Type B pancreatic cell (in vitro differentiated cells): ENCODE measurements around the gene CEP55. TPM values are rescaled to one million over a fixed set of nuclear protein-coding genes. Genes with fewer than 3 reads are reported as not detected.

Experiments
- DNase-seq: peaks from one replicate; pipeline ENCODE4 v3.0.0; 2021; ENCODE audit warnings: mixed read lengths; ENCODE audit not compliant: unreplicated experiment; ENCODE audit errors: extremely low spot score
- H3K27ac Mint-ChIP-seq: 2 replicates; pipeline ENCODE4 v1.8.0; 2021; ENCODE audit warnings: mild to moderate bottlenecking, mixed read lengths
- H3K27me3 Mint-ChIP-seq: 2 replicates; pipeline ENCODE4 v1.8.0; 2021; ENCODE audit warnings: mixed read lengths
- H3K36me3 Mint-ChIP-seq: 2 replicates; pipeline ENCODE4 v1.8.0; 2021; ENCODE audit warnings: mixed read lengths
- H3K4me1 Mint-ChIP-seq: one replicate; pipeline ENCODE4 v1.8.0; 2021; ENCODE audit warnings: mixed read lengths; ENCODE audit not compliant: unreplicated experiment
- H3K4me3 Mint-ChIP-seq: 2 replicates; pipeline ENCODE4 v1.8.0; 2021; ENCODE audit warnings: mild to moderate bottlenecking, mixed read lengths
- H3K9me3 Mint-ChIP-seq: 2 replicates; pipeline ENCODE4 v1.8.0; 2021; ENCODE audit warnings: mixed read lengths
- long read RNA-seq: library from polyadenylated mRNA; unstranded; transcript quantifications from one replicate; pipeline ENCODE4 v2.0.0, GENCODE V29; 2020
- total RNA-seq: library from RNA; stranded (reverse); gene quantifications from 2 replicates; pipeline ENCODE4 v1.2.1, GENCODE V29; 2021; ENCODE audit warnings: low replicate concordance
- TF ChIP-seq, protein P1 (sequence below): fragments of 200-600 bp; sonication (generic); conservative IDR thresholded peaks from 2 replicates; pipeline ENCODE4 v1.5.0; 2021; ENCODE audit warnings: antibody characterized with exemption, mild to moderate bottlenecking

CEP55 gene
- 7.4 and 14.8 TPM in 2 replicates for total RNA-seq
- long read RNA-seq, partial matches to known transcripts, result 0 of 2 reads
- long read RNA-seq, other reads (novel, unspliced or antisense), result 2 of 2 reads

GRCh38 chr10:93496322-93497041 lies at the start of gene CEP55:
TSS of gene CEP55 (plus strand) at chr10:93496612. CDS start at chr10:93500052, 3,440 bp downstream.
- H3K27ac Mint-ChIP-seq, result peak within 1 kb of the TSS; percentile 92

GRCh38 chr10:93447019-93447418 lies 49.4 kb upstream of the CEP55 start:
- peaks cover 10% of the 10 kb centered on the region for H3K36me3 Mint-ChIP-seq
- no peak for DNase-seq
- H3K4me1 Mint-ChIP-seq, result peaks cover 38% of the 10 kb centered on the region
- TF ChIP-seq, protein P1, sequence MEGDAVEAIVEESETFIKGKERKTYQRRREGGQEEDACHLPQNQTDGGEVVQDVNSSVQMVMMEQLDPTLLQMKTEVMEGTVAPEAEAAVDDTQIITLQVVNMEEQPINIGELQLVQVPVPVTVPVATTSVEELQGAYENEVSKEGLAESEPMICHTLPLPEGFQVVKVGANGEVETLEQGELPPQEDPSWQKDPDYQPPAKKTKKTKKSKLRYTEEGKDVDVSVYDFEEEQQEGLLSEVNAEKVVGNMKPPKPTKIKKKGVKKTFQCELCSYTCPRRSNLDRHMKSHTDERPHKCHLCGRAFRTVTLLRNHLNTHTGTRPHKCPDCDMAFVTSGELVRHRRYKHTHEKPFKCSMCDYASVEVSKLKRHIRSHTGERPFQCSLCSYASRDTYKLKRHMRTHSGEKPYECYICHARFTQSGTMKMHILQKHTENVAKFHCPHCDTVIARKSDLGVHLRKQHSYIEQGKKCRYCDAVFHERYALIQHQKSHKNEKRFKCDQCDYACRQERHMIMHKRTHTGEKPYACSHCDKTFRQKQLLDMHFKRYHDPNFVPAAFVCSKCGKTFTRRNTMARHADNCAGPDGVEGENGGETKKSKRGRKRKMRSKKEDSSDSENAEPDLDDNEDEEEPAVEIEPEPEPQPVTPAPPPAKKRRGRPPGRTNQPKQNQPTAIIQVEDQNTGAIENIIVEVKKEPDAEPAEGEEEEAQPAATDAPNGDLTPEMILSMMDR, result no peak
- peak overlapping the region; percentile 97 for H3K27ac Mint-ChIP-seq
- peak overlapping the region; percentile 41 for H3K4me3 Mint-ChIP-seq
- no peaks in the 10 kb centered on the region for H3K27me3 Mint-ChIP-seq
- H3K9me3 Mint-ChIP-seq, result no peaks in the 10 kb centered on the region

More at GRCh38 chr10:93496322-93497041, at the start of gene CEP55:
- peak within 1 kb of the TSS; percentile 98 for H3K4me3 Mint-ChIP-seq
- TF ChIP-seq, protein P1, result no peak
- no peaks in the 10 kb centered on the region for H3K9me3 Mint-ChIP-seq
- peak; percentile 97 for DNase-seq
- H3K4me1 Mint-ChIP-seq, result peaks cover 13% of the 10 kb centered on the region
- H3K36me3 Mint-ChIP-seq, result no peaks in the 10 kb centered on the region
- H3K27me3 Mint-ChIP-seq, result no peaks in the 10 kb centered on the region

DNA sequence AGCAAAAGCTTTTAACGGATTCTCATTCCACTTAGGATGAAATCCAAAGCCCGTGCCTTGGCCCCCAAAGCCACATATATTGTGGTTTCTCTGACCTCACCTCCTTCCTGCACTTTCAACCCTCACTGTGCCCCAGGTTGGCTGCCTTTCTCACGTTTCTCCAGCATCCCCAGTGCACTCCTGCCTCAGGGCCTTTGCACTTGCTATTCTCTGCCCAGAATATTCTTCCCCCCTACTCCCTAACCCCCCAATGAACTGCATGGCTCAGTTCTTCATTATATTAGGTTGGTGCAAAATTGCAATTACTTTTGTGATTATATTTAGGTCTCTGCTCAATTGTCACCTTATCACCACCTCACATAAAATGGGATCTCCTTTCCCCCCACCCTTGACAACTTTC lies 48.4 kb upstream of the CEP55 start:
- H3K27ac Mint-ChIP-seq, result no peak overlapping the region
- H3K4me3 Mint-ChIP-seq, result no peak overlapping the region
- TF ChIP-seq, protein P1, result no peak
- no peaks in the 10 kb centered on the region for H3K27me3 Mint-ChIP-seq
- DNase-seq, result no peak
- H3K9me3 Mint-ChIP-seq, result no peaks in the 10 kb centered on the region
- peaks cover 32% of the 10 kb centered on the region for H3K4me1 Mint-ChIP-seq
- peaks cover 10% of the 10 kb centered on the region for H3K36me3 Mint-ChIP-seq

DNA sequence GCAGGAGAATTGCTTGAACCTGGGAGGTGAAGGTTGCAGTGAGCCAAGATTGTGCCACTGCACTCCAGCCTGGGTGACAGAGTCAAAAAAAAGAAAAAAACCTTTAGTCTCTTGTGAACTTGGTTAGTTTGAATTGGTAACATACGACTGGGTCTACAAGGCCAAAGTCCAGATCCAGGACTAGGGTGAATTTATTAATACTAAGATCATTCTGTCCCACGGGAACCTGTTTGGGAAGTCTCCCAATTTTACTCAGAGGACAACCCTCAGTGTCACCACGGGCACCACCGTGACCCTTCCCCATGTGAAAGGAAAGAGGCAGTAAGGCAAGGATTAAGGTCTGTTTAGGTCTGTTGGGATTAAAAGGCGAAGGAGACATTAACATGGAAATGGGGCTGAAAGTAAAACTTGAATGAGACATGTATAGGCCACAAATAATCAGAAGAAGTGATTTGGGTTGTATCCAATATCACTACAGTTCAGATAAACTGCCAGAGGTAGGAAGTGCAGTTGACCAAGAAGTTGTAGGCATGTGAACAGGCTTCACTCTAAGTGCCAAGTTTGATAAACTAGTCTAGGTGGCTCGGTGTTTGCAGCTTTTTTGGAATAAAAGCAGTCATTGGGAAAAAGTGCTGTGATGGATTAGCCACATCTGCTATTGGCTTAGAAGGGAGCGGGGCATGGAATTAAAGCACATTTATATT lies 45.0 kb upstream of the CEP55 start:
- Mint-ChIP-seq H3K4me1 (peaks cover 16% of the 10 kb centered on the region), H3K27ac (no peak overlapping the region), H3K9me3 (no peaks in the 10 kb centered on the region), H3K27me3 (no peaks in the 10 kb centered on the region), H3K36me3 (peaks cover 6% of the 10 kb centered on the region), H3K4me3 (no peak overlapping the region)
- TF ChIP-seq, protein P1, result no peak
- DNase-seq, result no peak

GRCh38 chr10:93452143-93452542 lies 44.3 kb upstream of the CEP55 start:
- Mint-ChIP-seq H3K36me3 (peaks cover 6% of the 10 kb centered on the region), H3K27me3 (no peaks in the 10 kb centered on the region), H3K4me1 (peaks cover 14% of the 10 kb centered on the region), H3K9me3 (no peaks in the 10 kb centered on the region), H3K27ac (no peak overlapping the region), H3K4me3 (no peak overlapping the region)
- TF ChIP-seq, protein P1, result no peak
- DNase-seq, result no peak
